Muscle layer of colon (tissue), 2 donors: Measurements from ENCODE around the gene KLHL29.
"Not testable (repeated sequence)": the region's sequence is repeated elsewhere in the genome, so short reads cannot be mapped to it uniquely, and the experiment has no call there.

Experiments used
- H3K27ac ChIP-seq: one replicate; pipeline ENCODE4 v1.7.0; 2013; ENCODE audit warnings: low read depth, mild to moderate bottlenecking, low read length, moderate library complexity
- H3K27me3 ChIP-seq, 2 donors: one replicate each; pipeline ENCODE4 v1.7.0; 2013; ENCODE audit warnings: low read length in 2 of 2, mild to moderate bottlenecking in 2 of 2; ENCODE audit not compliant: insufficient read depth in 2 of 2, control insufficient read depth in 1 of 2
- H3K36me3 ChIP-seq: one replicate; pipeline ENCODE4 v1.7.0; 2013; ENCODE audit warnings: mild to moderate bottlenecking, low read length; ENCODE audit not compliant: insufficient read depth
- H3K4me1 ChIP-seq: one replicate; pipeline ENCODE4 v1.7.0; 2013; ENCODE audit warnings: mild to moderate bottlenecking, low read length; ENCODE audit not compliant: insufficient read depth
- H3K4me3 ChIP-seq, 2 donors: one replicate each; pipeline ENCODE4 v1.7.0; 2013; ENCODE audit warnings: low read length in 2 of 2, low read depth in 1 of 2, mild to moderate bottlenecking in 1 of 2, moderate library complexity in 1 of 2
- H3K9ac ChIP-seq: one replicate; pipeline ENCODE4 v1.7.0; 2013; ENCODE audit warnings: low read length
- H3K9me3 ChIP-seq: one replicate; pipeline ENCODE4 v1.7.0; 2013; ENCODE audit warnings: mild to moderate bottlenecking, low read length
- donor health status: abdominal sarcoma.
- donor health status: Adenocarcinoma of cecum.

KLHL29 gene

DNA sequence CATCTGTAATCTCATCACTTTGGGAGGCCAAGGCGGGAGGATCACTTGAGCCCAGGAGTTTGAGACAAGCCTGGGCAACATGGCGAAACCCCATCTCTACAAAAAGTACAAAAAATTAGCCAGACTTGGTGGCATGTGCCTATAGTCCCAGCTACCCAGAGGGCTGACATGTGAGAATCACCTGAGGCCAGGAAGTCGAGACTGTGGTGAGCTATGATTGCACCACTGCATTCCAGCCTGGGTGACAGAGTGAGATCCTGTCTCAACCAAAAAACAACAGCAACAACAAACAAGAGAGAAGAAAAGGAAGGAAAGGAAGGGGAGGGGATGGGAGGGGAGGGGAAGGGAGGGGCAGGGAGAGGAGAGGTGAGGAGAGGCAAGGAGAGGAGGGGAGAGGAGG, 338.1 kb downstream of the KLHL29 start:
- not testable (repeated sequence) for H3K27me3 ChIP-seq, H3K4me3 ChIP-seq, H3K4me1 ChIP-seq, H3K9ac ChIP-seq, H3K36me3 ChIP-seq, H3K9me3 ChIP-seq, H3K27ac ChIP-seq

DNA sequence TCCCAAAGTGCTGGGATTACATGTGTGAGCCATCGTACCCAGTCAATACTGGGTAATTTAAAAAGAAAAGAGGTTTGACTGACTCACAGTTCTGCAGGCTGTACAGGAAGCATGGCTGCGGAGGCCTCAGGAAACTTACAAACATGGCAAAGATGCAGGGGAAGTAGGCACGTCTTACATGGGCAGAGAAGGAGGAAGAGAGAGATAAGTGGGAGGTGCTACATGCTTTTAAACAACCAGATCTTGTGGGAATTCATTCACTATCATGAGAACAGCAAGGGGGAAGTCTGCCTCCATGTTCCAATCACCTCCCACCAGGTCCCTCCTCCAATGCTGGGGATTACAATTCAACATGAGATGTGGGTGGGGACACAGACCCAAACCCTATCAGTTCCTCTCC, 349.4 kb downstream of the KLHL29 start:
- Histone ChIP-seq H3K27me3 (no peaks in the 10 kb centered on the region), H3K9ac (no peak overlapping the region), H3K27ac (no peak overlapping the region), H3K36me3 (no peaks in the 10 kb centered on the region), H3K9me3 (no peaks in the 10 kb centered on the region), H3K4me3 (no peak overlapping the region), H3K4me1 (no peaks in the 10 kb centered on the region)

DNA sequence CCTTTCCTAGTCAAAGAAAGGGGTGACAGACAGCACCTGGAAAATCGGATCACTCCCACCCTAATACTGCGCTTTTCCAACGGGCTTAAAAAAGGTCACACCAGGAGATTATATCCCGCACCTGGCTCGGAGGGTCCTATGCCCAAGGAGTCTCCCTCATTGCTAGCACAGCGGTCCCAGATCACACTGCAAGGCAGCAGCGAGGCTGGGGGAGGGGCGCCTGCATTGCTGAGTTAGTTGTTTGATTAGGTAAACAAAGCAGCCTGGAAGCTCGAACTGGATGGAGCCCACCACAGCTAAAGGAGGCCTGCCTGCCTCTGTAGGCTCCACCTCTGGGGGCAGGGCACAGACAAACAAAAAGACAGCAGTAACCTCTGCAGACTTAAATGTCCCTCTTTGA, 351.8 kb downstream of the KLHL29 start:
- not testable (repeated sequence) for H3K27me3 ChIP-seq, H3K9me3 ChIP-seq, H3K4me1 ChIP-seq, H3K27ac ChIP-seq, H3K36me3 ChIP-seq, H3K4me3 ChIP-seq, H3K9ac ChIP-seq

DNA sequence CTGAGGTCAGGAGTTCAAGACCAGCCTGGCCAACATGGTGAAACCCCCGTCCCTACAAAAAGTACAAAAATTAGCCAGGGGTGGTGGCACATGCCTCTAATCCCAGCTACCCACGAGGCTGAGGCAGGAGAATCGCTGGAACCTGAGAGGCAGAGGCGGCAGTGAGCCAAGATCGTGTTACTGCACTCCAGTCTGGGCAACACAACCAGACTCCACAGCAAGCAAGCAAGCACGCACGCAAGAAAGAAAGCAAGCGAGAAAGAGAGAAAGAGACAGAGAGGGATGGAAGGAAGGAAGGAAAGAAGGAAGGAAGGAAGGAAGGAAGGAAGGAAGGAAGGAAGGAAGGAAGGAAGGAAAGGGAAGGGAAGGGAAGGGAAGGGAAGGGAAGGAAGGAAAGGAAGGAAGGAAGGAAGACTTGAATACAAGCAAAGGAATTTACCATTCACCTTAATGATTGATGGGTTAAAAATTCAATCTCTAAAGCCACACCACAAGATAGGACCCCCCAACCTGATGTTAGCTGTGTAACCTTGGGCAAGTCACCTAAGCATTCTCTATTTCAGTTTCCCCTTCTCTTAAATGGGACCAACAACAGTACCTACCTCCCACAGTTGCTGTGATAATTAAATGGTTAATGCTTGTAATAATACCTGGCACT, 360.2 kb downstream of the KLHL29 start:
- H3K4me3 ChIP-seq, result no peak overlapping the region
- peaks cover 8% of the 10 kb centered on the region for H3K4me1 ChIP-seq
- no peak overlapping the region for H3K9ac ChIP-seq
- H3K27ac ChIP-seq, result no peak overlapping the region
- no peaks in the 10 kb centered on the region for H3K36me3 ChIP-seq
- no peaks in the 10 kb centered on the region for H3K9me3 ChIP-seq
- H3K27me3 ChIP-seq, result no peaks in the 10 kb centered on the region

DNA sequence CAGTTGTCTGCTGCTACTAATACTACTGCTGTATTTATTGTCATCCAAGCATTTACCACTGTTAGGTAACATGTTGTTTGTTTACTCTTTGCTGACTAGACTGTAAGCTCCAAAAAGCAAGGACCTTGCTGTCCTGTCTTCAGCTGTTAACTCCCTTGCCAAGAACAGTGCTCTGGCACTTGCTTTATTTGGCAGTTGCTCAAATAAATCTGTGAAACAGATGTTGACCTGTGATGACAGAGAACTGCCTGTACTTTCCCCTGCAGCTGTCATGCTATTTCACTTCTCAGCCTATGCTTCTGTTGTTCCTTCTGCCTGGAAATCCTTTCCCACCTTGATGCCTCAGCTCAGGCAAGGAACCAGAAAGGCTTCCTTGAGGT, 360.7 kb downstream of the KLHL29 start:
- Histone ChIP-seq H3K36me3 (peaks cover 4% of the 10 kb centered on the region), H3K4me1 (peaks cover 8% of the 10 kb centered on the region), H3K27me3 (no peaks in the 10 kb centered on the region), H3K9me3 (no peaks in the 10 kb centered on the region), H3K4me3 (no peak overlapping the region), H3K27ac (no peak overlapping the region), H3K9ac (no peak overlapping the region)

DNA sequence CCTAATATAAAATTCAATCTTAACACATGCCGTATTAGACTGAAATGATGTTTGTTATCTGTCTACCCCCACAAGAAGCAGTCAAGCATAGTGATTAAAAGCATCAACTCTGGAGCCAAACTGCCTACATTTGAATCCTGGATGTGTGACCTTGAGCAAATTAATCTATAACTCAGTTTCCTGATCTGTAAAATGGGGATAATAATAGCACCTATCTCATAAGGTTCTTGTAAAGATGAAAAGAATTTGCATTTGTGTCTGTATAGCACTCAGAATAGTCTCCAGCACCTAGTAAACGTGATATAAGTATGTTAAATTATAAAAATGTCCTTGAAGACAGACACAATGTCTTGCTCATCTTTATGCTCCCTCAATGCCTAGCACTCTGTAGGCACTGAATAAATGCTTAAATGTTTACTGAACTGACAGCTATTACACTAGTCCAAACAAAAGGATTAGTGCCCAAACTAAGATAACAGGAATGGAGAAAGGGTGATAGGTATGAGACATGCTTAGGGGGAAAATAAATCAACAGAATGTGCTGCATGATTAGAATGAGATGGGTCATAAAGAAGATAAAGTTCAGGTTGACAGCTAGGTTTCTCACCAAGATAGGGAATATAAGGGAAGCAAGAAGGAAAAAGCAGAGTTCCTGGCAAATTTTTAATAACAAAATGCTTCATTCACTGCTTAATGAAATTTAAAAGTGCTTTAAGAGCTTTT, 361.3 kb downstream of the KLHL29 start:
- H3K27me3 ChIP-seq, result no peaks in the 10 kb centered on the region
- H3K4me1 ChIP-seq, result peaks cover 8% of the 10 kb centered on the region
- H3K36me3 ChIP-seq, result peaks cover 7% of the 10 kb centered on the region
- no peak overlapping the region for H3K27ac ChIP-seq
- no peak overlapping the region for H3K4me3 ChIP-seq
- no peak overlapping the region for H3K9ac ChIP-seq
- H3K9me3 ChIP-seq, result no peaks in the 10 kb centered on the region

DNA sequence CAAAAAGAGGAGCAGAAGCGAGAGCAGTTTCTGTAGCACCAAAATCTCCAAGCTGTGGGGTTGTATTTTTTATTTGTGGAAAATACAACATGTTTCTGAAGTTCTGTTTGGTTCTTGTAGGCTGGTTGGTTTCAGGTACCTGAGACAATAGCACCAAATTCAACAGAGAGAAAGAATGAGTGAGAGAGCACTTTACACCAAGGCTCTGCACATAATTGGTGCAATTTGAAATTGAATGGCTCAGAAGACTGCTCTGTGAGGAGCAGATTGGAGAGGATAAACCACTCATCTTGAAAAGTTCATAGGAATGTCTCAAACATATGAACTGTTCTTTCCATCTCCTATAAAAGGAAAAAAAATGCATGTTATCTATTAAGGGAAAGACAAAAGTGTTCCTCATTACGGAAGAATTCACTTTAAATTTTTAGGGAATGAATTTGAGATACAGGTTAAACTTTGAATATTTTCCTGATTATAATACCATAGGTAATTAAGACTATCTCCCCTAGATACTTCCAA, 366.8 kb downstream of the KLHL29 start:
- Histone ChIP-seq H3K36me3 (peaks cover 28% of the 10 kb centered on the region), H3K27me3 (no peaks in the 10 kb centered on the region), H3K4me1 (no peaks in the 10 kb centered on the region), H3K4me3 (no peak overlapping the region), H3K9ac (no peak overlapping the region), H3K9me3 (no peaks in the 10 kb centered on the region), H3K27ac (no peak overlapping the region)

DNA sequence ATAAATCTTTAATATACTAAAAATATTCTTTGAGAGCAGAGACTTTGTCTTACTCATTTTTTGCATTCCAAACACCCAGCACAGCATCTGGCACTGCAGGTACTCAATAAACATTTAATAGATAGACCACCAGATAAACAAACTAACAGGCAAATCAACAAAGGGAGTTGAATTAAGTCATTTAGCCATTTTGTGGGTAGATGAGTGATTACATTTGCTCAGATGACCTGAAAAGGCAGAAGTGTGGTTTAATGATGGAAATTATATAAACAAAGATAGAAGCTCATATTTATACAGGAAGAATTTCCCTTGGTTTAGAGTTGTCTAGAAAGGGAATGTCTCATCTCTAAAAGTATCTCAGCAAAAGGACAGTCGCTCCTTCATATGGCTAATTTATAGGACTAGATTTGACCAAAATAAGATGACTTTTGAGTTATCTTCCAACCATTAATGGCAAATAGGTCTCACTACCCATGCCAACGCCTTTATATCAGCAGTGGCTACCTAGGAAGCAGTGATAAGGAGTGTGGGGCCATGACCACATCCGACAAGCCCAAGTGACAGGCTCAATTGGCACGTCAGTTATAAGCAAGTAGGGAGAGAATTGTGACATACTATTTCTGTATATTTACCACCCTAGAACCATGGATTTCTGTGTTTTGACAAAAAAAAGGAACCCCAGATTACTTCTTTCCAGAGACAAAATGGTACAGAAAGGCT, 368.5 kb downstream of the KLHL29 start:
- Histone ChIP-seq H3K27ac (no peak overlapping the region), H3K9ac (no peak overlapping the region), H3K9me3 (no peaks in the 10 kb centered on the region), H3K4me3 (no peak overlapping the region), H3K4me1 (no peaks in the 10 kb centered on the region), H3K27me3 (no peaks in the 10 kb centered on the region), H3K36me3 (peaks cover 42% of the 10 kb centered on the region)

DNA sequence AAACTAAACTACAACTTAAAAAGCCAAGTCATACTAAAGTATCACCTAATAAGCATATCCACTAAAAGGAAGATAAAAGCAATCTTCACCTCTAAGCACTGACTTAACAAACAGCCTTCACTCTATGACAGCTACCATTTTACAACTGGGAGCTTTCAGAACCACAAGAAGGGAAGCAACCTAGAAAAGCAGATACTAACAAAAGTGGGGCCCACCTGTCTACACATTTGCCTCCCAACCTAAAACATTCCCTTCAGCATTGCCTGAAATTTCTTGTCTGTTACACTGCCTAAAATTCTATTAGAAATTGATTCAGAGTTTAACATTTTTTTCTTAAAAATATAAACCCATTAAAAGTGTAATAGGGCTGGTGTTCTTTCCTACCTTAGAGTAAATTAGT, 370.0 kb downstream of the KLHL29 start:
- no peaks in the 10 kb centered on the region for H3K4me1 ChIP-seq
- no peaks in the 10 kb centered on the region for H3K9me3 ChIP-seq
- H3K36me3 ChIP-seq, result peaks cover 44% of the 10 kb centered on the region
- no peak overlapping the region for H3K9ac ChIP-seq
- H3K4me3 ChIP-seq, result no peak overlapping the region
- H3K27ac ChIP-seq, result no peak overlapping the region
- H3K27me3 ChIP-seq, result no peaks in the 10 kb centered on the region

DNA sequence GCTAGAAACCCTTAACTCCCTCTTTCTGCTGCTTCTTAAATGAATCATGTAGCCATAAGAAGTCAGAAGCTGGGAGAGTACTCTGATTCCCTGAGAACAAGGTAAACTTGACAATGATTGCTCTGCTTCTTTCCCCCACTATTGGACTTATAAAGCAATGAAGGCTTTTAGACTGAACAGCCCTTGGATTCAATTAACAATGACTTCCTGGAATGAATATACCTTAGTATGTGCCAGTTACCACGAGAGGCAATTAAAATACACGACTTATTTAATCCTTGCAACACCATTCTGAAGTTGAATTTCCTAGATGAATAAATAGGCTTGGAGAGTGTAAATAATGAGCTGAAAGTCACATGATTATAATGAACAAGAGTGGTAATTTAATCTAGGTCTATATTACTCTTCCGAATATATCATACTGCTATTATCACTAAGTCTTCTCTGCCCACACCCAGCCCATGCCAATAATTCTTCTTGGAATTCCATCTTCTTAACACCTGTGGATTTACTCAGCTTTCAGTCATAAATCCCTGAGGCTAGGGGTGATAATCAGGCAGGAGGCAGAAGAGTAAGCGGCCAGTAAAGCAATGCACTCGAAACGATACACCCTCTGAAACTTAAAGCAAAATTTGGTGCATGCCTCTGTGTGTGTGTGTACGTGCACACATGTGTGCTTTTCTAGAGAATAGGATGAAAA, 371.8 kb downstream of the KLHL29 start:
- Histone ChIP-seq H3K4me3 (no peak overlapping the region), H3K36me3 (peaks cover 33% of the 10 kb centered on the region), H3K9ac (no peak overlapping the region), H3K4me1 (no peaks in the 10 kb centered on the region), H3K27me3 (no peaks in the 10 kb centered on the region), H3K27ac (no peak overlapping the region), H3K9me3 (no peaks in the 10 kb centered on the region)

DNA sequence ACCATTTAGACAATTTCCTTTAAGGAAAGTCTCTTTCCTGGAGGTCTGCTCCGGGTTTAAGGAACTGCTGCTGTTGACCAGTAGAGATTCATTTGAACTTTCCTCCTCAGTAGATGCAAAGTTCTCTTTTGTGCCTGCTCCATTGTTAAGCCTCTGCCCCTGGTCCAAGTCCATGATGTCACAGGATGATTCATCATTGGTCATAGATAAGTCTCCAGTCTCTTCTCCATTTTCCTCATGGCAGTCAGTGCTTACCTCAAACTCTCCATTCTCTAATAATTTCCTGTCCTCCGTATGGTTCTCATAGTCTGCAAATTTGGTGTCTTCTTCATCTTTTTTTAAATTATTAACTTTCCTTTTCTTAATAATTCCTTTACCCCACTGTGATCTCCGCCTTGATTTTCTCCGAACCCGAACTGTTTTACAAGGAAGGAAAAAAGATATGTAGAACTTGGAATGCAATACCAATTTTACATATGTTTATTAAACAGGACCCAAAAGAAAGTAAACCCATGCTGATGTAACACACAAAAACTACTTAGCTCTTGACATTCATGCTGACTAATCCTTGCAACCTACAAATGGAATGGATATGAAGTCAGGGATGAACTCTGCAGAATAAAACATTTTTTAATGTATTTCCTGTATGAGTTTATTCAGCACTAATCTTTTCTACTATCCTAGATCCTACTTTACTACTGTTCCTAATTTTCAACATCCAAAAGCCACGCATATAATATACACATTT, 372.9 kb downstream of the KLHL29 start:
- H3K27ac ChIP-seq, result no peak overlapping the region
- H3K4me3 ChIP-seq, result no peak overlapping the region
- H3K9ac ChIP-seq, result no peak overlapping the region
- no peaks in the 10 kb centered on the region for H3K9me3 ChIP-seq
- H3K36me3 ChIP-seq, result peaks cover 30% of the 10 kb centered on the region
- no peaks in the 10 kb centered on the region for H3K27me3 ChIP-seq
- no peaks in the 10 kb centered on the region for H3K4me1 ChIP-seq
